ENCODE data around the gene PDE8B.

Gene PDE8B

DNA sequence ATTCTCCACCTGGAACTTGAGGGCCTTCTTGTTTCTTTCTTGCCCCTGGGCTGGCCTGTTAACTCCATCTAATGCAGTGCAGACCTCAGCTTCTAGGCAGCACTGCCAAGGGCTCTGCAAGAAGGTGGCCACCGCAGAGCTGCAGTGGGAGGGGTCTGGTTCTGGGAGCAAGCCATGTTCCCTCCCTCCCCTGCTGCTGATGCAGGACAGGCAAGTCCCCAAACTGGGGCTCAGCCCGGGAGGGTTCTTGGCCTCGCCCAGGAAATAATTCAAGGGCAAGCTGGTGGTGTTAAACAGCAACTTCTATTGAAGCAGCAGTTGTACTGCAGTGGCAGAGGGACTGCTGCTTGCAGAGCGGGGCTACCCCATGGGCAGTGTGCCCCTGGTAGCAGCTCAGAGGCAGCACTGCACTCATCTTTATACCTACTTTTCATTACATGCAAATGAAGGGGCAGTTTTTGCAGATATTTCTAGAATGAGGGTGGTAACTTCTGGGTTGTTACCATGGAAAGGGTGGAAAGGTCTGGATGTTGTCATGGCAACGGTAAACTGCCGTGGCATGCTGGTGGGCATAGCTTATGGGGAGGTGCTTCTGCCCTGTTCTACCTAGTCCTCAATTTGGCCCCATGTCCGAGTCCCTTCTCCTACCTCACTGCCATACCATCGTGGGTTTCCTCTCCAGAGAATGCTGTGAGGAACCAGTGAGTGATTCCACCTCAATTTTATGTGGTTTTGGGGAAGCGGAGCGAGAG is 199.6 kb downstream of the PDE8B start:
- DNase-seq: no peak

DNA sequence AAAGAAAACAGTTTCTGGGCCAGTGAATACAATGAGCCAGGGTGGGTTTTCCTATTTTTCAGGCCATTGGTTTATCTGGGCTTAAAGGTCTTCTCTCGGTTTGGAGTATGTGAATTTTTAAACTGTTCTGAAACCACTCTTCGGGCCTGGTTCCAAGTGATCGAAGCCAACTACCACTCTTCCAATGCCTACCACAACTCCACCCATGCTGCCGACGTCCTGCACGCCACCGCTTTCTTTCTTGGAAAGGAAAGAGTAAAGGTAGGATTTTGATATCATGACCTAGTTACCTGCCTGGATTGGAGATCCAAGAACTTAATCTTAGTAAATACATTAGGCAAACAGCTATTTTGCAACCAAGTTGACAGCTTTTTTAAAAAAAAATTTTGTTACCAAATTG is 202.6 kb downstream of the PDE8B start:
- DNase-seq: no peak

DNA sequence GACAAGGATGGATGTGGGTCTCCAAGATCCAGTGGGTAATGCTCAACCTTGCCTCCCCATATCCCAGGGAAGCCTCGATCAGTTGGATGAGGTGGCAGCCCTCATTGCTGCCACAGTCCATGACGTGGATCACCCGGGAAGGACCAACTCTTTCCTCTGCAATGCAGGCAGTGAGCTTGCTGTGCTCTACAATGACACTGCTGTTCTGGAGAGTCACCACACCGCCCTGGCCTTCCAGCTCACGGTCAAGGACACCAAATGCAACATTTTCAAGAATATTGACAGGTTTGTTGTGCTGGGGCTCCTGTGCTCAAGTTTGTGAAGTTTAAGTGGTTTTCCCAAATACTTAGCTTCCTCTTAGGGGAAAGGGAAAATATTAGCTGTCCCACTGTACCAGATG is 207.7 kb downstream of the PDE8B start:
- no peak for DNase-seq

DNA sequence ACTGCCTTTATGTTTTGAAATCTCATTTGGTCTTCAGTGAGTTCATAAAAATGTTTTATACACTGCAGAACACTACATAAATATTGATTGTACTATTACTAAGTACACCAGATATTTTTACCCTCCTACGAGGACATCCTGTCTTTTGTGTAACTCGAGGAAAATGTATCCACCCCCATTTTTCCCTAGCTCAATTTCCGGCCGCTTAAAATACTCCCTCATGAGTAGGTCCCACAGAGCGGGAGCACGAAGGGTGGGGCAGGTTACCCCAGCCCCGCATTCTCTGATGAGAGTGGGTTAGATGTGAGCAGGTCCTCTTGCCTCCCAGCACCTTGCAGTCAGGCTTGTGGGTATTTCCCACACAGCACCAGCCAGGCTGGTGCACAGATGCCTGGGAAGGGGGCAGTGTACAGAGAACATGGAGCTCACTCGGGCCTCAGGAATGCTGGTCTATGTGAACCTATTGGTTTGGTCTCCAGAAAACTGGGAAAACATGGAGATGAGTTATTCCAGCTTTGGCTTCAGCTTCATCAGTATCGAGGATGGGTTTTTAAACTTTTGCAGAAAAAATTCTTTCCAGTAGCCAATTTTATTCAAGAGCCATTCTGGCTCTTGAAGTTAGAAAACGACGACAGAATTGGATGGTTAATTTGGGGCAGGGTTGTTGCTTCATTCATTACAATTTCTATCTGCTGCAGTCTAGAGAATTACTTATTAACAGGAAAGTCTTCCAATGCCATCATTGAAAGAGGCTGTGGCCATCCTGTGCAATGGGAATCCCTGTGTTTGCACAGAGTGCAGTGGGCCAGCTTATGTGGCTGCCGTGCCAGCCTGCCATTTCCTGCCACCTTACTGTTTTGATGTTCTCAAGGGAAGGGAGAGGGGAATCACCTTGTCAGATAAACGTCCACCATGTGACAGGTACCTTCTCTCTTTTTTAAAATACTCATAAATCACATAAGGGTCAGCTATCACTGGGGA is 208.4 kb downstream of the PDE8B start:
- no peak for DNase-seq

DNA sequence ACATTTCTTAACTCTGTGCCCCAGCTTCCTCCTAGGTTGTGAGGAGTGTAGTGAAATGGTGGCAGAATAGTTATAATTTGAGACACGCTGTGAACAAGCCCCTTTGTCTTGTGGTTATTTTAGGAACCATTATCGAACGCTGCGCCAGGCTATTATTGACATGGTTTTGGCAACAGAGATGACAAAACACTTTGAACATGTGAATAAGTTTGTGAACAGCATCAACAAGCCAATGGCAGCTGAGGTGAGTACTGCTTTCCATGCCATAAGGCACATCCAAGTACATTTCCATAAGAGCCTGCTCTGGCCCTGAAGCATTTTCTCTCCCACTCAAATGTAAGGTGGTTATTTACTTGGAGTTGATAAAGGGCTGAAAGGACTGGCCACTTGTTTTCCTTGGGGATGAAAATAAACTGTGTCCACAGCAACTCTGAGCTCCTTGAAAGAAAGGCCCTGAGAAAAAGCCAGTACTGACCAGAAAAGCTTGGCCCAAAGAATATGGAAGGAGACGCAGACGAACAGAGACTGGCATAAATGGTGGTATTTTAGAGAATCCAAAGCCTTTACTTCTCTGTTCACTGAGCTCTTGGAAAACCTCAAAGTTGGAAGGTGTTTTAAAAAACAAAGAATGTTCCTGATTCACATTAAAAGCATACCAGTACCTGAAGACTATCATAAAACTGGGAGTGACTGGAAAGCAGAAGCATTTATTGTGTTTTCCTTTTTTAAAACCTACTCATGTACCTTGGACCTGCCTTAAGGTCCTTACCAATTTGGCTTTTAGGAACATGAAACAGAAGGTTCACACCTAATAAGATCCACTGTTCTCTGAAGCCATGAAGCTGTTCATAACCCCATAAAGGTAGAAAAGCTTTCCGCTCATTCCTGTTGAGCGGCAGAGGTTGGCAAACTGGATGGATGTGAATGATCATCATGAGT is 209.4 kb downstream of the PDE8B start:
- DNase-seq: no peak

DNA sequence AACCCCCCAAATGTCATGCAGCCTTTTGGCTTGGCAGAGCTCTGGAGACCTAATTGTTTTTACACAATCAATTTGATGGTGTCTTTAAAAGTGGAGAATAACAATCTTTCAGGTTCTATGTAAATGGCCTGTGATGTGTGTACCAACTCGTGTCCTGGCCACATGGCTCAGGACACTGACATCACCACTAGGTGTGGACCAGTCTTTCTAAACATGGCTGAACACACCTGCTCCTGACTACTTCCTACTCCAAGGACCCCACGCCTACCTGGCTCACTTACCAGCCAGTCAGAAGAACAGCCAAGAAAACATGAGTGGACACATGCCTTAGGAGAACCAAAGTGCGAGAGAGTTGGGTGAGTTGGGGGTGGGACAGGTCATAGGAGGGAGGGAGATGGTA is 210.5 kb downstream of the PDE8B start:
- no peak for DNase-seq

DNA sequence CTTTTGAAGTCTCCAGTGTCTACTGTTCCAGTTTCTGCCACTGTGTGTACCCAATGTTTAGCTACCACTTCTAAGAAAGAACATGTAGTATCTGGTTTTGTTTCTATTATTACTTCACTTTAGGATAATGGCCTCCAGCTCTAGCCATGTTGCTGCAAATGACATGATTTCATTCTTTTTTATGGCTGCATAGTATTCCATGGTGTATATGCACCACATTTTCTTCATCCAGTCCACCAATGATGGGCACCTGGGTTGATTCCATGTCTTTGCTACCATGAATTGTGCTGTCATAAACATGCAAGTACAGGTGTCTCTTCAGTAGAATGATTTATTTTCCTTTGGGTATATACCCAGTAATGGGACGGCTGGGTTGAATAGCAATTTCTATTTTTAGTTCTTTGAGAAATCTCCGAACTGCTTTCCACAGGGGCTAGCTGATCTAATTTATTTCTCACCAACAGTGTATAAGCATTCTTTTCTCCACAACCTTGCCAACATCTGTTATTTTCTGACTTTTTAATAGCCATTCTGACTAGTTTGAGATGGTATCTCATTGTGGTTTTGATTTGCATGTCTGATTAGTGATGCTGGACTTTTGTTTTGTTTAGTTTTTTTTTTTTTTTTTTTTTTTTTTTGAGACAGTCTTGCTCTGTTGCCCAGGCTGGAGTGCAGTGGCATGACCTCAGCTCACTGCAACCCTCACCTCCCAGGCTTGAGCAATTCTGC is 212.7 kb downstream of the PDE8B start:
- no peak for DNase-seq

DNA sequence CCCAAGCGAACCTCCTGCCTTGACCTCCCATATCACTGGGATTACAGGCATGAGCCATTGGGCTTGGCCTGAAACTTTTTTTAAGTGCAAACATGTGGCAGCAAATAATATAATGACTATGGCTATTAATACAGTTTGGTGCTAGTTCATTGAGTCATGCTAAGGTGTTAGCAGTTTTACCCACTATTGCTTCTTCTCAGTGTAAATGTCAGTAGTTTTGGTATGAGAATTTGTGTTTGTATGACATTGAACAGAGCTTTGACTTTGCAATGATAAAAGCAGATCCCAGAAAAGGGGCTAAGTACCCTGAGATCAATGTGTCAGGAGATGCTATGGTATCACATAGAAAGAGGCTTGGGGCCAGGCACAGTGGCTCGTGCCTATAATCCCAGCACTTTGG is 214.4 kb downstream of the PDE8B start:
- DNase-seq: no peak

DNA sequence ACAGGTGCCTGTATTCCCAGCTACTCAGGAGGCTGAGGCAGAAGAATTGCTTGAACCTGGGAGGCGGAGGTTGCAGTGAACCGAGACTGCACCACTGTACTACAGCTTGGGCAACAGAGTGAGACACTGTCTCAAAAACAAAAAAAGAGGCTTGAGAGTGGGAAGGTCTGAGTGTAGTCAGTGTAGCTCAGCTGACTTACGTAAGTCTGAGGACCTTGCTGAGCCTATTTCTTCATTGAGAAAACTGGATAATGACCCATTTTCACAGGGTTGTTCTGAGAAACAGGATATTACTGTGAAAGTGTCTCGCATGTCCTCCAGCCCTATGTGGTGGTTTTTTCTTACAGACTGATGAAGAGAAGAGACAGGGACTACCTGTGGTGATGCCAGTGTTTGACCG is 214.9 kb downstream of the PDE8B start:
- DNase-seq: no peak

DNA sequence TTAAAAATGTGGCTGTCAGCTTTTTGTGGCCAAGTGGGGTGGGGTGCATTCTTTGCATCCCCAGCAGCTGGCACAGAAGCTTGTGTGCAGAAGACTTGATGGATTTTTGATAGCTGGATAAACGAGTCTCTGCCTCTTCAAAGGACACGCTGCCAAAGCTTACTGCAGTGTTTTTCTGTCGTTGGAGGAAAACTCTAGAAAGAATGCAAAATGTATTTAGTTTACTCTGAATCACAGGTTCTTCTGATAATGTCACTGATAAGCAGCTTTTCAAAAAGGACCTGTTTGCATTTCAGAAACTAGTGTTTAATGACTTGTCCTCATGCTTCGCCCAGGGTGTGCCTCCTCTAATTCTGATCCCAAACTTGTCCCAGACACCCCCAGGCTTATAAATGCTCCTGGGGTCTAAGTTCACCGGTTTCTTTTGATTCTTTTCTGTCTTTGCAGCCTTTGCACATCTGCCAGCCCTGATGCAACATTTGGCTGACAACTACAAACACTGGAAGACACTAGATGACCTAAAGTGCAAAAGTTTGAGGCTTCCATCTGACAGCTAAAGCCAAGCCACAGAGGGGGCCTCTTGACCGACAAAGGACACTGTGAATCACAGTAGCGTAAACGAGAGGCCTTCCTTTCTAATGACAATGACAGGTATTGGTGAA is 215.6 kb downstream of the PDE8B start:
- no peak for DNase-seq

DNA sequence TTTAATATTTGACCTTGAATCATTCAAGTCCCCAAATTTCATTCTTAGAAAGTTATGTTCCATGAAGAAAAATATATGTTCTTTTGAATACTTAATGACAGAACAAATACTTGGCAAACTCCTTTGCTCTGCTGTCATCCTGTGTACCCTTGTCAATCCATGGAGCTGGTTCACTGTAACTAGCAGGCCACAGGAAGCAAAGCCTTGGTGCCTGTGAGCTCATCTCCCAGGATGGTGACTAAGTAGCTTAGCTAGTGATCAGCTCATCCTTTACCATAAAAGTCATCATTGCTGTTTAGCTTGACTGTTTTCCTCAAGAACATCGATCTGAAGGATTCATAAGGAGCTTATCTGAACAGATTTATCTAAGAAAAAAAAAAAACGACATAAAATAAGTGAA is 216.2 kb downstream of the PDE8B start:
- DNase-seq: no peak

DNA sequence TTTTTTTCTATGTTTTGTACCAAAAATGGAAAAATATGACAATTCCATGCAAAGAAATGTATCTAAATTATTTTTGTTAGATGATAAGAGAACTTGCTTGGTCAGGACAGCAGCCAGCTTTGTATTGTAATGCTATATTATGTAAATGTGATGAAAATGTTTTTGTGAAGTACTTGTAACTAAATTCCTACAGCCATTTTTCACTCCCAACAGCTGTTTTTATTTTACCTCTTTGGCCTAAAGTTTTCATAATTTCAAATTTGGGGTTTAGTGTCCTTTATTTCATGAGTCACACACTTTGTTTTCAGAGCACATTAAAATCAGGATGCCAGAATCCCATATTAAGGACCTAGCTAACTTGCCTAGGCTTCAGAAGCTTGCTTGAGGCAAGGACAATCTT is 217.5 kb downstream of the PDE8B start:
- DNase-seq: no peak

DNA sequence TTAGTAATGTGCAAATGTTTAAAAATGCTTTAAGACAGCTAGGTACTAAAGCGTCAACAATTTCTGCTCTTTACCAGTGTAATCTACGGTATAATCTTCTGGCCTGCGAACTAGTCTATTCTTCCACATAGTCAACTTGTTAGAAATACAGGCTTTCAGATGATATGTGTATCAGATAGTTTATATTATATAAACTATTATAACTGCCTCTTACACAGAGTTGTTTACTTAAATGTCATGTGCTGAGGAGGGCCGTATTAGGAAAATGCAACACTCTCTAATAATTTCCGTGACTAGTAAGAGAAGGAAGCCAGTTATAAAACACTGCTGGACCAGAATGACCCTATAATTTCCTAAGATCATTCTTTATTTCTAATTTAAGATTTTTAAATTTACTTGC is 218.0 kb downstream of the PDE8B start:
- no peak for DNase-seq

DNA sequence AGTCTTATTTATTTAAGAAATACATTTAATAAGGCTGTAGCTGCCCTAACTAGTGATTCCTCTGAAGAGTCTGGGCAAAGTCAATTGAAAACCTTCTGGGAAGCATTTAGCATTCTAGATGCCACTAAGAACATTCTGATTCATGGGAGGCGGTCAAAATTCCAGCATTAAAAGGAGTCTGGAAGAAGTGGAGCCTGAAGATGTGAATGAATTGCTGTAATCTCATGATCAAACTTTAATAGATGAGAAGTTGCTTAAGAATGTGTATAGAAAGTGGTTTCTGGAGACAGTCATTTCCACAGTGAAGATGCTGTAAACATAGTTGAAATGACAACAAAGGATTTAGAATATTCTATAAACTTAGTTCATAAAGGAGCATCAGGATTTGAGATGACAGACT is 220.2 kb downstream of the PDE8B start:
- no peak for DNase-seq

DNA sequence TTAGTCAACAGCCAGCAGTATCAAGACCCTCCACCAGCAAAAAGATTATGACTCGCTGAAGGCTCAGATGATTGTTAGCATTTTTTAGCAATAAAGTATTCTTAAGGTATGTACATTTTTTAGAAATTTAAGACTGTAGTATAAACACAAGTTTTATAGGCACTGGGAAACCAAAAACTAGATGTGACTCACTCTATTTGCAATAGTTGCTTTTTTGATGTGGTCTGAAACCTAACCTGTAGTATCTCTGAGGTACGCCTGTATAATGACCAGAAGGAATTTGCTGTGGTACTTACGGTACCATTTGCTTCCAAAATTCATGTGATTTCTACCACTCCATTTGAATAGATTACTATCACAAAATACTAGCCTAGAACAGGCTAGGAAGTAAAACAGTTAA is 220.8 kb downstream of the PDE8B start:
- no peak for DNase-seq

DNA sequence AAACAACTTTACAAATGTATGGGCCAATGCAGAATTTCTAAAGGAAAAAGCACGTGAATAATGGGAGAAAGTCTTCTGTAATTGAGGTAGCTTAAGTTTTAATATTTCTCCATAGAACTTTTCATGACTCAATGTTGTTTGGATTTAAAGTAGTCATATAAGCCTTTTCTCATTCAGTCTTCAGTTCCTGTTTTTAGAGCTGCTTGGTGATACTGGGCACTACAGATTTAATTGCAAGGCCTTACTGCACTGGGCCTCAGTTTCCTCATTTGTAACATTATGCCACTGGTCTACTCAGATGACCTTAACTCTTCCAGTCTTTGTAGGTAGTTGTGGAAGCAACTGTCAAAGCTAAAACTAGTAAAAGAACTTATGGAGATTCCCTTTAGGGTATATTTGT is 221.2 kb downstream of the PDE8B start:
- no peak for DNase-seq

DNA sequence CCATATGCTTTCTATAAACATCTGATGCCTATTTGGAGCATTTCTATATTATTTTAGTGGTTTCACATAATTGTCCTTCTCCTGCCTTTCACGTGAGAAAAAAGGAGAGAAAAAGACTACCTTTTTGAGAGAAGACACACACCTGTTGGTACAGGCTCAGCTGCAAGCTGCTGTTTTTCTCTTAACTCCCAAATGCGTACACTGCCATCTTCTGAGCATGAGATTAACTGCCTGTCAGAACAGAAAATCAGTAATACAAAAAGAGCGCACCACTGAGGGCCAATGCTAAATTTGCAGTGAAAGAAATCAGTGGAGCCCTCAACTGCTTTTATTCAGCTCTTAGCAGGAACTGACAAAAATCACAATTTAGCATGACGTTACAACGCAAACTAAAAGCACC is 226.7 kb downstream of the PDE8B start:
- no peak for DNase-seq

DNA sequence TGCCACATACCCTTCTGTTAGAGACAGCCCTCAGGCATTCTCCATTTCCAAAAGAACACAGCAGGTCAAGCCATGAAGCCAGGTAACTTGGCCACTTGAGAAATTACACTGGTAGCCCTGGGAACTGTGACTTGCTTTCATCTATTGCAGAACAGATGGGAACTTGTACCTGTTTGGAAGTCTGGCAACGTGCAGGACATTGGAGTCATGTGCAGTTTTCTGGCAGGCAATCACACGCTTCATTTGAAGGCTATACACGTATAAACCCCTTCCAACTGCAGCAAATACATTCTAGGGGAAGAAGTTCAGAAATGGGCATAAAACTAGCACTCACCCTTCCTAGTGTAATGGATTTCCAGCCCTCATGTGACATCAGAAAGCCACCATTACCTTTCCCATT is 227.6 kb downstream of the PDE8B start:
- DNase-seq: no peak

DNA sequence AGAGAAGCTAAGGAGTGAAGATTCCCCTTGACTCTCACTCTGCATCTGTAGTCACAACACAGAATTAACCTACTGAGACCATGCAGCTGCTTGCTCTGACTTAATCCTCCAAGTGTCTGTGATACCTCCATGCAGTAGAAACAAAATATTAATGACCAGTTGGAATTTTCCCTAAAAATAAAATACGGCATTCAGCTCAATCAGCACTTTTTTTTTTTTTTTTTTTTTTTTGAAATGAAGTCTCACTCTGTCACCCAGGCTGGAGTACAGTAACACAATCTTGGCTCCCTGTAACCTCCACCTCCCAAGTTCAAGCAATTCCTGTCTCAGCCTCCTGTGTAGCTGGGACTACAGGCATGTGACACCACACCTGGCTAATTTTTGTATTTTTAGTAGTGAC is 233.2 kb downstream of the PDE8B start:
- no peak for DNase-seq

DNA sequence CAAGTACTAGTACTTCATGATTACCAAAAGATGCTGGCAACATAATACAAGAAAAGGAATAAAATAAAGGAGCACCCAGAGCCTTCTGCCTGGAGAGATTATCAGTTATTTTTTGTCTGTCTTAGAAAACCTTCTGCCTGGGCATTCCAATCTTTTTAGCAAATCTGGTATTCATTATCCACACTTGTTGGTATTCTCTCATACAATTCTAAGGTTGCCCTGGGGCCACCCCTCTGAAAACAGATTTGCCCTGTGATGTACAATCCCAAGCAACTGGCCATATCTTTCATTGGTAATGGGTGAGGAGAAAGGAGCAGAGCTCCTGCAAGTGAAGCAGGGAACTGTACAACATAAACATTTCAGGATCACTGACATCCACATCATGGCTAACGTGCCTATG is 233.9 kb downstream of the PDE8B start:
- DNase-seq: no peak

DNA sequence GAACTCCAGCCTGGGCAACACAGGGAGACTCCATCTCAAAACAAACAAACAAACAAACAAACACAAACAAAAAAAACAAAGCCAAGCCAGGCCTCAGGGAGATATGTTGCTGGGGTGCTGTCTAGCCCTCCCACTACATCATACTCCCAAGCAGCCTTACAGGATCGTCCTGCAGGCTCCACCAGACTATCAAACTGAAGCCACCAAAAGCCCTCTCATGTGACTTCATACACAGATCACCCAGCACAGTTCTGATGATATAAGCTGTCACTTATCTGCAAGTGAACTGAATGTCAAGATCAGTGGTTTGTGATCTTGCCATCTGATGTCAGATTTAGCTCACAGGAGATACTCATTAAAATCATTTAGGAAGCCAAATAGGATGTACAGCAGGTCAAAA is 238.4 kb downstream of the PDE8B start:
- no peak for DNase-seq

DNA sequence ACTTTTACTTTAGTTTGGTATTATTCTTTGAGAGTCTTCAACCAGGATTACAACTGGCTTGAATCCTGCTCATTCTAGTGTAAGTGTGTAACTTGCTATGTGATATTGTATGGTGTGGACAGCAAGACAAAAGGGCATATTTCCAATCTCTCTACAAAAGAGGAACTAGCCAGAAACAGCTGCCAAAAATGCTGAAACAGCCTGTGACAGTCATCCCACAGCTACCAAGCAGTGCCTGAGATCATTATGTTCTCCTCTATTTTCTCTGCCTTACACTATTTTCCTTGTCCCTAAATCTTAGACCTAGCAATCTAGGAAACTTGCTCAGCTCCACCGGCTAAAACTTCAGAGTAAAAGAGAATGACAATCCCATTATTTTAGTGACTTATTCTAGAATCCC is 238.8 kb downstream of the PDE8B start:
- peak; percentile 53 to 64 for DNase-seq

Data from inflammatory macrophage treated with lipopolysaccharide for 1 hour (primary cell).